SK-N-SH (cell line): Measurements from ENCODE around the gene GRM7. TPM values are rescaled to one million over a fixed set of nuclear protein-coding genes. Genes with fewer than 3 reads are reported as not detected.

Experiments
- CTCF ChIA-PET: fragments of 300-600, 350-600 bp; formaldehyde crosslinking; extraction: SDS; loops from one replicate; lab custom pipeline; 2021; lab: Yijun Ruan, JAX
- POLR2A ChIA-PET: fragments of 350-600 bp; sonication (Branson Sonifier 250); formaldehyde crosslinking; extraction: SDS; loops from one replicate; lab custom pipeline; 2020; ENCODE audit warnings: antibody characterized with exemption, inconsistent platforms; lab: Yijun Ruan, JAX
- DNase-seq: peaks from one replicate; pipeline ENCODE4 v3.0.0; 2012
- H2AFZ ChIP-seq: fragments of 200-600 bp; sonication (generic); 2 replicates; pipeline ENCODE4 v1.8.1; 2016; ENCODE audit warnings: antibody characterized with exemption, mild to moderate bottlenecking, low read depth
- H3F3A ChIP-seq: fragments of 200-600 bp; sonication (generic); replicated peaks from 2 replicates; pipeline ENCODE3; 2016; ENCODE audit warnings: antibody characterized with exemption, mild to moderate bottlenecking; ENCODE audit not compliant: insufficient read depth
- H3K27ac ChIP-seq, 2 experiments: fragments of 200-500 bp in 1 of 2; fragments of 200-600 bp in 1 of 2; sonication (Bioruptor generic) in 1 of 2; sonication (generic), shearing (Covaris generic) in 1 of 2; 2 replicates each; pipeline versions ENCODE4 v1.5.1 to v1.6.1; 2014 to 2016; ENCODE audit warnings: low read depth in 2 of 2, inconsistent platforms in 1 of 2, low read length in 1 of 2, mild to moderate bottlenecking in 1 of 2, mixed read lengths in 1 of 2
- H3K27me3 ChIP-seq: fragments of 200-600 bp; sonication (generic), shearing (Covaris generic); 2 replicates; pipeline ENCODE4 v1.6.1; 2016; ENCODE audit warnings: mixed run types; ENCODE audit not compliant: insufficient read depth
- H3K36me3 ChIP-seq, 2 experiments: fragments of 200-500 bp in 1 of 2; fragments of 200-600 bp in 1 of 2; sonication (Bioruptor generic) in 1 of 2; sonication (generic) in 1 of 2; replicated peaks in 1 of 2; 2 replicates each; pipeline versions ENCODE3 to v1.5.1; 2014 to 2016; ENCODE audit warnings: low read length in 1 of 2, mild to moderate bottlenecking in 1 of 2; ENCODE audit not compliant: insufficient read depth in 2 of 2, control insufficient read depth in 1 of 2
- H3K4me1 ChIP-seq, 2 experiments: fragments of 200-500 bp in 1 of 2; fragments of 200-600 bp in 1 of 2; sonication (Bioruptor generic) in 1 of 2; sonication (generic), shearing (Covaris generic) in 1 of 2; 2 replicates each; pipeline versions ENCODE4 v1.5.1 to v1.6.1; 2014 to 2016; ENCODE audit warnings: low read depth in 1 of 2, low read length in 1 of 2, mixed run types in 1 of 2; ENCODE audit not compliant: insufficient read depth in 2 of 2, control insufficient read depth in 1 of 2
- H3K4me2 ChIP-seq: fragments of 200-600 bp; sonication (generic), shearing (Covaris generic); 2 replicates; pipeline ENCODE4 v1.6.1; 2017; ENCODE audit warnings: mixed run types
- H3K4me3 ChIP-seq, 2 experiments: fragments of 200-500 bp in 1 of 2; fragments of 200-600 bp in 1 of 2; sonication (Bioruptor generic) in 1 of 2; sonication (generic), shearing (Covaris generic) in 1 of 2; 2 replicates each; pipeline versions ENCODE4 v1.5.1 to v1.8.1; 2014 to 2016; ENCODE audit warnings: low read depth in 2 of 2, inconsistent platforms in 1 of 2, low read length in 1 of 2, mild to moderate bottlenecking in 1 of 2, mixed read lengths in 1 of 2, moderate library complexity in 1 of 2
- H3K79me2 ChIP-seq: fragments of 200-600 bp; sonication (generic); 2 replicates; pipeline ENCODE4 v1.8.1; 2017; ENCODE audit warnings: mild to moderate bottlenecking; ENCODE audit not compliant: insufficient read depth
- H3K9ac ChIP-seq: fragments of 200-600 bp; sonication (generic); 2 replicates; pipeline ENCODE4 v1.6.1; 2017; ENCODE audit warnings: mixed run types
- H3K9me2 ChIP-seq: fragments of 200-600 bp; sonication (generic); 2 replicates; pipeline ENCODE4 v1.6.1; 2017; ENCODE audit warnings: mixed run types
- H3K9me3 ChIP-seq: fragments of 200-600 bp; sonication (generic); 2 replicates; pipeline ENCODE4 v1.6.1; 2017; ENCODE audit warnings: mixed run types, mild to moderate bottlenecking, moderate library complexity
- H4K20me1 ChIP-seq: fragments of 200-600 bp; sonication (generic); 2 replicates; pipeline ENCODE4 v1.6.1; 2017; ENCODE audit warnings: mild to moderate bottlenecking, mixed run types; ENCODE audit not compliant: insufficient read depth
- FOSL2 ChIP-seq: IDR thresholded peaks from 2 replicates; pipeline ENCODE4 v1.4.0; 2012; ENCODE audit warnings: low read depth, mild to moderate bottlenecking, moderate library complexity, borderline replicate concordance
- FOXJ3 ChIP-seq: sonication (generic); formaldehyde crosslinking; IDR thresholded peaks from 2 replicates; pipeline ENCODE4 v1.5.1; 2020; ENCODE audit warnings: mild to moderate bottlenecking, missing genetic modification reagents
- GABPA ChIP-seq: IDR thresholded peaks from 2 replicates; pipeline ENCODE4 v1.4.0; 2012; ENCODE audit warnings: low read depth, mild to moderate bottlenecking
- GATA2 ChIP-seq: sonication (generic); formaldehyde crosslinking; IDR thresholded peaks from 2 replicates; pipeline ENCODE4 v1.5.0; 2020; ENCODE audit warnings: mild to moderate bottlenecking, missing genetic modification reagents
- NFIC ChIP-seq: IDR thresholded peaks from 2 replicates; pipeline ENCODE4 v1.4.0; 2012; ENCODE audit warnings: borderline replicate concordance
- NRF1 ChIP-seq: IDR thresholded peaks from 2 replicates; pipeline ENCODE4 v1.6.1; 2012; ENCODE audit warnings: low read depth, mild to moderate bottlenecking, low read length
- RCOR1 ChIP-seq: fragments of 150-350 bp; IDR thresholded peaks from 2 replicates; pipeline ENCODE4 v1.6.1; 2017; ENCODE audit warnings: antibody characterized with exemption, low read length
- RFX5 ChIP-seq: IDR thresholded peaks from 2 replicates; pipeline ENCODE4 v1.6.1; 2012; ENCODE audit warnings: mild to moderate bottlenecking, improper control_type of control experiment, low read length
- RXRA ChIP-seq: IDR thresholded peaks from 2 replicates; pipeline ENCODE4 v1.4.0; 2012; ENCODE audit warnings: low read depth, mild to moderate bottlenecking, borderline replicate concordance
- SMC3 ChIP-seq: IDR thresholded peaks from 2 replicates; pipeline ENCODE4 v1.6.1; 2012; ENCODE audit warnings: low read depth, low read length, improper control_type of control experiment
- TCF12 ChIP-seq: IDR thresholded peaks from 2 replicates; pipeline ENCODE4 v1.4.0; 2012
- TEAD4 ChIP-seq: IDR thresholded peaks from 2 replicates; pipeline ENCODE4 v1.4.0; 2012; ENCODE audit warnings: mild to moderate bottlenecking, borderline replicate concordance; ENCODE audit not compliant: insufficient read depth
- YY1 ChIP-seq: IDR thresholded peaks from 2 replicates; pipeline ENCODE4 v1.4.0; 2012; ENCODE audit warnings: low read depth, mild to moderate bottlenecking
- WGBS: methylation state at CpG from one replicate; pipeline ENCODE4 v1.1.6; 2017; ENCODE audit warnings: low lambda C conversion rate; 5-methylcytosine and 5-hydroxymethylcytosine counted together
- polyA plus RNA-seq, 3 experiments: library from polyadenylated mRNA; depleted of rRNA; stranded (reverse); fragments of >200 nt; gene quantifications; 2 replicates each; pipeline ENCODE4 v1.2.3, GENCODE V29; 2012
- TF ChIP-seq, protein P1 (sequence below): IDR thresholded peaks from 2 replicates; pipeline ENCODE4 v1.4.0; 2012; ENCODE audit warnings: low read depth, borderline replicate concordance
- TF ChIP-seq, protein P2 (sequence below): fragments of 200-600 bp; sonication (generic); IDR thresholded peaks from 2 replicates; pipeline ENCODE4 v1.6.1; 2017; ENCODE audit warnings: antibody characterized with exemption, mild to moderate bottlenecking, moderate library complexity
- TF ChIP-seq, protein P3 (sequence below): IDR thresholded peaks from 2 replicates; pipeline ENCODE4; 2012

Gene GRM7
- polyA plus RNA-seq, 1 of the 3 experiments (the other 2 are of a cell fraction), result 0.03 TPM

DNA sequence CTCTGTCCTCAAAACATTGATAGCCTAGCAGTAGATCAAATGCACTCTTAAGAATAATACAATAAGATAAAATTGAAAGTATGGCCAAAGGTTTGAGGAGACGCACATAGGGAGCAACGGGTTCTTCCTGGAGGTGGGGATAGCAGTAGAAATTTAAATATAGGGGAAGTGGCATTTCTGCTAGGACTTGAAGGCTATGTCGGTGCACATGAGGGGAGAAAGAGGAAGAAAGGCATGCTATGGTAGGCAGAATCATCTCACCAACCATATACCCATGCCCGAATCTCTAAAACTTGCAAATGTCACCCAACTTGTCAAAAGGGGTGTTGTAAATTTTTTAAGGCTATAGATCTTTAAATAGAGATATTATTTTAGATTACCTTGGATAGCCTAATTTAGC is 905.6 kb downstream of the GRM7 start:
- Histone ChIP-seq H3F3A (no peaks in the 10 kb centered on the region), H3K27ac (no peak overlapping the region), H3K4me2 (no peak overlapping the region), H2AFZ (no peak overlapping the region), H3K36me3 (no peaks in the 10 kb centered on the region), H3K27me3 (no peaks in the 10 kb centered on the region), H3K4me3 (no peak overlapping the region), H3K9ac (no peak overlapping the region), H3K9me3 (no peaks in the 10 kb centered on the region), H4K20me1 (no peaks in the 10 kb centered on the region), H3K4me1 (no peaks in the 10 kb centered on the region; a peak in 1 of 4 replicates), H3K9me2 (no peaks in the 10 kb centered on the region), H3K79me2 (no peaks in the 10 kb centered on the region)
- TF ChIP-seq FOXJ3, result no peak
- no peak for TF ChIP-seq YY1
- TF ChIP-seq, protein P1, sequence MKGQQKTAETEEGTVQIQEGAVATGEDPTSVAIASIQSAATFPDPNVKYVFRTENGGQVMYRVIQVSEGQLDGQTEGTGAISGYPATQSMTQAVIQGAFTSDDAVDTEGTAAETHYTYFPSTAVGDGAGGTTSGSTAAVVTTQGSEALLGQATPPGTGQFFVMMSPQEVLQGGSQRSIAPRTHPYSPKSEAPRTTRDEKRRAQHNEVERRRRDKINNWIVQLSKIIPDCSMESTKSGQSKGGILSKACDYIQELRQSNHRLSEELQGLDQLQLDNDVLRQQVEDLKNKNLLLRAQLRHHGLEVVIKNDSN, result no peak
- TF ChIP-seq NRF1, result no peak
- CTCF ChIA-PET, result no interaction called here
- WGBS, result 29% methylated on average over 4 of the region's 4 CpGs
- POLR2A ChIA-PET, result no interaction called here
- no peak for DNase-seq

DNA sequence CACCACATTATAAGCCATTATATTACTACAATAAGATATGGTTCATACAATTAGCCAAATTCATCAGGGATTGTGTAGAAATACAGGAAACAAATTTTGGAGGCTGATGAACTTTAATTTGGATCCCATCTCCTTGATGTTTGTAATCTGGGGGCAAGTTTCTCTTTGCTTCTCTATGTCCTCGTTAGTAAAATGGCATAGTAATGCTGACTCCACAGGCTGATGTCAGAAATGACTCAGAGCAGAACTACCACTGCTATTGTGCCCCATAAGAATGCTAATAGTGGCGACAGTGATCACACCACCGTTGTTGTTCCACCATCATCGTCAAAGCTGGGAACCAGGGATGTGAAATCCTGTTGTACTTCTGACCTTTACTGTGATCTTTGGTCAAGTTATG is 918.4 kb downstream of the GRM7 start:
- peaks cover 0 to 2% of the 10 kb centered on the region in 2 experiments; a peak in 1 of 4 replicates for H3K4me1 ChIP-seq
- DNase-seq, result no peak
- ChIA-PET CTCF (no interaction called here), POLR2A (no interaction called here)
- no peaks in the 10 kb centered on the region for H3K27me3 ChIP-seq
- H2AFZ ChIP-seq, result no peak overlapping the region
- WGBS, result 27% methylated on average over 4 of the region's 4 CpGs
- H3F3A ChIP-seq, result no peaks in the 10 kb centered on the region
- no peak overlapping the region for H3K27ac ChIP-seq
- TF ChIP-seq YY1, result no peak
- TF ChIP-seq, protein P2, sequence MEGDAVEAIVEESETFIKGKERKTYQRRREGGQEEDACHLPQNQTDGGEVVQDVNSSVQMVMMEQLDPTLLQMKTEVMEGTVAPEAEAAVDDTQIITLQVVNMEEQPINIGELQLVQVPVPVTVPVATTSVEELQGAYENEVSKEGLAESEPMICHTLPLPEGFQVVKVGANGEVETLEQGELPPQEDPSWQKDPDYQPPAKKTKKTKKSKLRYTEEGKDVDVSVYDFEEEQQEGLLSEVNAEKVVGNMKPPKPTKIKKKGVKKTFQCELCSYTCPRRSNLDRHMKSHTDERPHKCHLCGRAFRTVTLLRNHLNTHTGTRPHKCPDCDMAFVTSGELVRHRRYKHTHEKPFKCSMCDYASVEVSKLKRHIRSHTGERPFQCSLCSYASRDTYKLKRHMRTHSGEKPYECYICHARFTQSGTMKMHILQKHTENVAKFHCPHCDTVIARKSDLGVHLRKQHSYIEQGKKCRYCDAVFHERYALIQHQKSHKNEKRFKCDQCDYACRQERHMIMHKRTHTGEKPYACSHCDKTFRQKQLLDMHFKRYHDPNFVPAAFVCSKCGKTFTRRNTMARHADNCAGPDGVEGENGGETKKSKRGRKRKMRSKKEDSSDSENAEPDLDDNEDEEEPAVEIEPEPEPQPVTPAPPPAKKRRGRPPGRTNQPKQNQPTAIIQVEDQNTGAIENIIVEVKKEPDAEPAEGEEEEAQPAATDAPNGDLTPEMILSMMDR, result no peak
- TF ChIP-seq SMC3, result no peak
- TF ChIP-seq TCF12, result no peak
- no peak for TF ChIP-seq RFX5
- no peak for TF ChIP-seq NRF1
- TF ChIP-seq GABPA, result no peak
- no peak overlapping the region for H3K4me3 ChIP-seq
- H3K9me2 ChIP-seq, result no peaks in the 10 kb centered on the region
- H3K9me3 ChIP-seq, result no peaks in the 10 kb centered on the region
- no peaks in the 10 kb centered on the region for H3K36me3 ChIP-seq
- H3K9ac ChIP-seq, result no peak overlapping the region
- H3K79me2 ChIP-seq, result no peaks in the 10 kb centered on the region
- no peaks in the 10 kb centered on the region for H4K20me1 ChIP-seq
- no peak overlapping the region for H3K4me2 ChIP-seq

DNA sequence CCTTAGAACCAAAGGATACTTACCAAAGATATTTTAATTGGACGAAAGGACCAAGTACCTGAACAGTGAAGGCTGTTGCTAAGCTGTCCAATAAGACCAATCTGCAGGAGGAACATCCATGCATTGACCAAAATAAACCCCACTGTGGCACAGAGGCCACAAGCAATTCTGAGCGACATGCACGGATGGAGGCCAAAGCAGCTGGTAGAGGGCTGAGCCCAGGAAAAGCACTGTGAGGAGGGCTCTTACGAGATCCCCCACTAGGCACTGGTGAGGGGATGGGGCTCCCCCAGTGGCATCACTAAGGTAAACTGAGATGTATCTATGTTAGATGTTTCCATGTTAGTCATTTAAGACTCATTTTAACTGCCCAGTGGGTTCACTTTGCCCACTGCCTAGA is 920.5 kb downstream of the GRM7 start:
- CTCF ChIA-PET, result no interaction called here
- Histone ChIP-seq H3F3A (no peaks in the 10 kb centered on the region), H3K4me1 (peaks cover 0 to 2% of the 10 kb centered on the region in 2 experiments; a peak in 1 of 4 replicates)
- TF ChIP-seq GATA2 (no peak), FOSL2 (no peak), GABPA (no peak), NRF1 (no peak), TEAD4 (no peak), RXRA (no peak), NFIC (no peak), RCOR1 (no peak)
- TF ChIP-seq, protein P2, result no peak
- TF ChIP-seq, protein P3, sequence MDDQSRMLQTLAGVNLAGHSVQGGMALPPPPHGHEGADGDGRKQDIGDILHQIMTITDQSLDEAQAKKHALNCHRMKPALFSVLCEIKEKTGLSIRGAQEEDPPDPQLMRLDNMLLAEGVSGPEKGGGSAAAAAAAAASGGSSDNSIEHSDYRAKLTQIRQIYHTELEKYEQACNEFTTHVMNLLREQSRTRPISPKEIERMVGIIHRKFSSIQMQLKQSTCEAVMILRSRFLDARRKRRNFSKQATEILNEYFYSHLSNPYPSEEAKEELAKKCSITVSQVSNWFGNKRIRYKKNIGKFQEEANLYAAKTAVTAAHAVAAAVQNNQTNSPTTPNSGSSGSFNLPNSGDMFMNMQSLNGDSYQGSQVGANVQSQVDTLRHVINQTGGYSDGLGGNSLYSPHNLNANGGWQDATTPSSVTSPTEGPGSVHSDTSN, result no peak
- TF ChIP-seq, protein P1, result no peak

More for the DNA sequence above, 920.5 kb downstream of the GRM7 start:
- WGBS, result 26% methylated on average over 4 of the region's 4 CpGs
- Histone ChIP-seq H3K27ac (no peak overlapping the region), H3K9me3 (no peaks in the 10 kb centered on the region; the same call in 1 of the 2 replicates), H3K79me2 (no peaks in the 10 kb centered on the region), H2AFZ (no peak overlapping the region), H3K27me3 (no peaks in the 10 kb centered on the region), H3K9me2 (no peaks in the 10 kb centered on the region), H3K9ac (no peak overlapping the region), H3K4me2 (no peak overlapping the region), H4K20me1 (no peaks in the 10 kb centered on the region), H3K4me3 (no peak overlapping the region), H3K36me3 (no peaks in the 10 kb centered on the region)
- no peak for DNase-seq
- POLR2A ChIA-PET, result no interaction called here
